CD4-positive, alpha-beta T cell treated with Interleukin-15 for 1 hour (primary cell): Measurements from ENCODE around the gene NRTN.
"Not testable (repeated sequence)": the region's sequence is repeated elsewhere in the genome, so short reads cannot be mapped to it uniquely, and the experiment has no call there.

Experiments
- DNase-seq: peaks from one replicate; pipeline ENCODE4 v3.0.0-alpha.2; 2020

NRTN gene

GRCh38 chr19:5873617-5874199 lies 68.8 kb downstream of the NRTN start:
- DNase-seq = no peak

DNA sequence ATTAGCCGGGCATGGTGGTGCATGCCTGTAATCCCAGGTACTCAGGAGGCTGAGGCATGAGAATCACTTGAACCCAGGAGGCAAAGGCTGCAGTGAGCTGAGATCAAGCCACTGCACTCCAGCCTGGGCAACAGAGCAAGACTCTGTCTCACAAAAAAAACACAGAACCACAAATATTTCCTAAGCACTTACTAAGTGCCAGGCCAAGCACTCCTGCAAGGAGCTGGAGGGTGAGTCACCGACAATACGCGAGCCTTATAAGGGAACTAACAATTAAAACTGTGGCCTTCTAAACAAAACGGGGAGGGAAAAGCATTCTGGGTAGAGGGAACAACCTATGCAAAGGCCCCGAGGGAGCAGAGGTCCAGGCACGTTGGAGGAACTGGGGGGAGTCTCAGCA lies 69.6 kb downstream of the NRTN start:
- DNase-seq = not testable (repeated sequence)

GRCh38 chr19:5877427-5877826 lies 72.6 kb downstream of the NRTN start:
- DNase-seq = no peak

- DNase-seq = no peak
Observed at GRCh38 chr19:5877882-5878281, 73.0 kb downstream of the NRTN start.
